Ectodermal cell (in vitro differentiated cells): ENCODE measurements around the gene CSNK1G1.
"Not testable (repeated sequence)": the region's sequence is repeated elsewhere in the genome, so short reads cannot be mapped to it uniquely, and the experiment has no call there.

ENCODE experiments used
- H3K27ac ChIP-seq: 2 replicates; pipeline ENCODE4 v1.7.0; 2013; ENCODE audit warnings: mild to moderate bottlenecking, low read depth, low read length; ENCODE audit not compliant: insufficient read depth, poor library complexity, severe bottlenecking
- H3K27me3 ChIP-seq: 2 replicates; pipeline ENCODE4 v1.7.0; 2013; ENCODE audit warnings: mild to moderate bottlenecking, low read length; ENCODE audit not compliant: insufficient read depth, control insufficient read depth, poor library complexity, severe bottlenecking
- H3K36me3 ChIP-seq: one replicate; pipeline ENCODE4 v1.7.0; 2013; ENCODE audit warnings: low read length; ENCODE audit not compliant: control insufficient read depth, insufficient read depth
- H3K4me1 ChIP-seq: one replicate; pipeline ENCODE4 v1.7.0; 2013; ENCODE audit warnings: low read length; ENCODE audit not compliant: control insufficient read depth, insufficient read depth
- H3K4me3 ChIP-seq: 2 replicates; pipeline ENCODE4 v1.7.0; 2013; ENCODE audit warnings: low read depth, low read length, control low read depth; ENCODE audit not compliant: insufficient read depth
- H3K9me3 ChIP-seq: 2 replicates; pipeline ENCODE4 v1.7.0; 2013; ENCODE audit warnings: mild to moderate bottlenecking, low read length, moderate library complexity; ENCODE audit not compliant: control insufficient read depth
- WGBS, 2 experiments: methylation state at CpG; one replicate each; pipeline ENCODE4 v1.1.7; 2013; ENCODE audit warnings: missing lambda C conversion rate in 2 of 2; 5-methylcytosine and 5-hydroxymethylcytosine counted together

The CSNK1G1 gene

DNA sequence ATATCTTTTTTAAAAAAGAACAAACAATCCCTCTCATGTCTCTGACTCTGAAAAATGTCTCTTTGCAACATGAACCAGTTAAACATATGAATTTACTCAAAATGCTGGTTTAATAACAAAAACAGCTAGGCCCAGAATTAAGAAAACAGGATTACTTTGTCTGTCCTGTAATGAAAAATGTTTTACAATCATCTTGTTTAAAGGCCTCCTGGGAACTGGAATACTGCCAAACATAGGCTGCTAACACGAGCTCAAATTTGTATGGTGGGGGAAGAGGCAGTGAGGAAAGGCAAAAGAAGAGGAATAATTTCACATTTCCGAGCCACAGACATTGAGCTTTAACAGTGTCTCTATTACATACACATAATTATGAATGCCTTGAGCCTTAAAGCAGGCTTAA lies 131.5 kb downstream of the CSNK1G1 start:
- WGBS, 2 experiments = 77 to 81% methylated on average over 2 of the region's 2 CpGs
- Histone ChIP-seq H3K36me3 (no peaks in the 10 kb centered on the region), H3K4me3 (no peak overlapping the region), H3K9me3 (no peaks in the 10 kb centered on the region), H3K4me1 (no peaks in the 10 kb centered on the region), H3K27ac (no peak overlapping the region), H3K27me3 (no peaks in the 10 kb centered on the region)

DNA sequence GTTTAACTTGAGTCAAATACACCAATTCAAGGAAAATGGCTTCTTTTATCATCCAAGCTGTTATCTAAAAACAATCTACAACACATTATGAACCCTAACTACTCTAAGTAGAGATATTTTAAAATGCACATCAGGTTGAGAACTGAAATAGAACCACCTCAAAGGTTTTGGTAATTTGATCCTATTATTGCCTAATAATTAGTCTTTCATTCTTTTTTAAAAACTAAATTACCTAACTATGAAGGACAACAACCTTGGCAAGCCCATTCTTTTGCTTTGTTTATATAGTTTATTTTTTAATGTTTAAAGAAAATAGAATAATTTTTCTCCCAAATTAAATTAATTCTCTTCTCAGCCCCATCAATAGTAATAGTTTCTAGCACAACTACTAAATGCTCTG lies 132.1 kb downstream of the CSNK1G1 start:
- Histone ChIP-seq H3K4me1 (no peaks in the 10 kb centered on the region), H3K36me3 (no peaks in the 10 kb centered on the region), H3K27ac (no peak overlapping the region), H3K27me3 (no peaks in the 10 kb centered on the region), H3K9me3 (no peaks in the 10 kb centered on the region), H3K4me3 (no peak overlapping the region)

DNA sequence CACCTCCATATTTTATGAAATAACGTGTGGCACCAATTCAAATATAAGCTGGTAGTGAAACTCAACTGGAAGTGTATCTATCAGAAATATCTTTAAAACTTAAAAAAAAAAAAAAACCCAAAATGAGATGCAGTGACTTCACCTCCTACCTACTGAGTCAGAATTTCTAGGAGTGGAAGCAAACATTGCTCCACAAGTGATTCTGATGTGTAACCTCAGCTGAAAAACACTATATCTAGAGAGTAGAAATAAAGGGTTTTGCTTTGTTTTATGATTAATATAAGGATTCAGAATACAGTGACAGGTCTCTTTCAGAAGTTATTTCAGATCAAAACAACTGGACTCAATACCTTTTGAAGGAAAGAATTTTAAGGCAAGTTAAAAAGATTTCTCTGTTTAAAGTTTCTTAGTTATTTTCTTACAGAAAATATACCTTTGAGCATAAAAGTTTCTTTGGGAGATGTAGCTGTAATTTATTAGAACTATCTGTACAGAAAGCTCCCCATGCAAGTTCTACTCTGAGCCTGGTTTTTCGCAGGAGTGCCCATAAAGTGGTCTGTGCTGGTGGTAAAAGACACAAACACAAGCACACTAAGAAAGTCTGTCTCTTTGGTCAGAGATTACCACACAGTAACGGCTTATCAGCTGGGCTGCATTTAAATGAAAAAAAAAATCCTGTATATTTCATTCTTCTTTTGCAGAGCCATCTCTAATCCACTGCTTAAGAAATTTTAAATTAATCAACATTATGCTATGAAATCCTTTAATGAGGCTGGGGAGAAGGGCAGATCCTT lies 133.2 kb downstream of the CSNK1G1 start:
- H3K36me3 ChIP-seq = no peaks in the 10 kb centered on the region
- no peaks in the 10 kb centered on the region for H3K4me1 ChIP-seq
- no peak overlapping the region for H3K27ac ChIP-seq
- 87% methylated on average over 2 to 3 of the region's 3 CpGs for WGBS, 2 experiments
- H3K4me3 ChIP-seq = no peak overlapping the region
- no peaks in the 10 kb centered on the region for H3K9me3 ChIP-seq
- H3K27me3 ChIP-seq = no peaks in the 10 kb centered on the region

DNA sequence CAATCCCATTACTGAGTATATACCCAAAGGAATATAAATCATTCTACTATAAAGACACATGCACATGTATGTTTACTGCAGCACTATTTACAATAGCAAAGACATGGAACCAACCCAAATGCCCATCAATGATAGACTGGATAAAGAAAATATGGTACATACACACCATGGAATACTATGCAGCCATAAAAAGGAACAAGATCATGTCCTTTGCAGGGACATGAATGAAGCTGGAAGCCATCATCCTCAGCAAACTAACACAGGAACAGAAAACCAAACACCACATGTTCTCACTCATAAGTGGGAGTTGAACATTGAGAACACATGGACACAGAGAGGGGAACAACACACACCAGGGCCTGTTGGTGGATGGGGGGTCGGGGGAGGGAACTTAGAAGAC lies 134.1 kb downstream of the CSNK1G1 start:
- H3K9me3 ChIP-seq, H3K36me3 ChIP-seq, H3K27ac ChIP-seq, H3K4me3 ChIP-seq, H3K27me3 ChIP-seq, H3K4me1 ChIP-seq: not testable (repeated sequence)
- 82 to 100% methylated on average over 1 of the region's 1 CpG for WGBS, 2 experiments

DNA sequence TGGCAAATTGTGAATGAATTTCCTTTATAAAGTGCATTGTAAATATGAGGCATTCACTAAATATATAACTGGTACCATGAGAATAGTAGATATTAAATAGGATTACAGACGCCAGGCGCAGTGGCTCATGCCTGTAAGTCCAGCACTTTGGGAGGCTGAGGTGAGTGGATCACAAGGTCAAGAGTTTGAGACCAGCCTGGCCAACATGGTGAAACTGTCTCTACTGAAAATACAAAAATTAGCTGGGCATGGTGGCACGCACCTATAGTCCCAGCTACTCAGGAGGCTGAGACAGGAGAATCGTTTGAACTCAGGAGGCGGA lies 138.6 kb downstream of the CSNK1G1 start:
- not testable (repeated sequence) for H3K36me3 ChIP-seq, H3K4me3 ChIP-seq
- WGBS, 2 experiments = 94 to 95% methylated on average over 5 of the region's 5 CpGs

DNA sequence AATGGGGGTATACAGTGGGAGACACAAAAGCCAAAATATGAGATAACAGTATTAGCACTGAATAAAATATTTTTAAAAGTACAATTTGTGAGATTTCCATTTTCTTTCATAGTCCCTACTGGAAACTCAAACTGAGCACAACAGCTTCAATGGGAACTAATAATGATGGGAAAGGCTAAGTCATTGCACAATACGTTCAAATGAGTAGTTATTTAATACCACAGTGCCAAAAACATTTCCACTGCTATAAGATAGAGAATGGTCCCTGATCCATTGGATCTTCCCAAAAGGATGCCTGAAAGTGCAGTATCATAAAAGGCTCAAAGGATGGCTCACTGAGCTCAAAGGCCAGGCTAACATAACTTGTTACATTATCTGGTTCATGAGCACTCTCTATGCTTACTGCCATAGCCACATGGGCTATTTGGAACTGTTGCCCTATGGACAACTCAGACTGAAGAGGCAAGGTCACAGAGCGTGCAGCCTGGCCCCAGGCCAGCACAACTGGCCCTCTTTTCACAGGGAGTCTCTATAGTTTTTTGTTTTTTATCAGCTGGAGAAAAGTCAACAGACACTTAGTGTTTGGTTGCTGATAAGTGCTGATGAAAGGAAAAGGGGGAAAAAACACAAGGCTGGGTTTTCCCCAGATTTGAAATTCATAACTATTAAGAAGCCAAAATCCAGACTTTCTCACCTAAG lies 139.1 kb downstream of the CSNK1G1 start:
- Histone ChIP-seq H3K9me3 (no peaks in the 10 kb centered on the region), H3K27ac (no peak overlapping the region), H3K36me3 (no peaks in the 10 kb centered on the region), H3K4me1 (no peaks in the 10 kb centered on the region), H3K4me3 (no peak overlapping the region), H3K27me3 (no peaks in the 10 kb centered on the region)
- WGBS, 2 experiments = 96 to 98% methylated on average over 2 of the region's 2 CpGs

More for the DNA sequence above, 138.6 kb downstream of the CSNK1G1 start:
- H3K4me1 ChIP-seq, H3K9me3 ChIP-seq, H3K27me3 ChIP-seq, H3K27ac ChIP-seq: not testable (repeated sequence)

DNA sequence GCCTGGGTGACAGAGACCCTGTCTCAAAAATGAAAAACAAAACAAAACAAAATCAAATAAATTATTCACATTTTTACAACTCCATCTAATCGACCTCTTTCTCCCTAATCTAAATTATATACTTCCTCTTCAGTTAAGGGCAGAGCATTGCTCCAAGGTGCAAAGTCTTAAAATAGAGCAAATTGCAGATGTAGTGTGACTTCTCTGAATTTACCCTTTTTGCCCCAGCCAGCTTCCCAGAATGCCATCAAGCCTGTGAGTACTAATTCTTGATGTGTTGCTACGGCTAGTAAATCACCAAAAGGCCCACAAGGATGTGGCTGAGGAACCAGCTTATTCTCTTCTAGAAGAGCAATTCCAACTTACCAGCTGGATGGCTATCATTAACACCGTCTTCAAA lies 139.8 kb downstream of the CSNK1G1 start:
- Histone ChIP-seq H3K36me3 (no peaks in the 10 kb centered on the region), H3K4me1 (no peaks in the 10 kb centered on the region), H3K4me3 (no peak overlapping the region), H3K27me3 (no peaks in the 10 kb centered on the region), H3K9me3 (no peaks in the 10 kb centered on the region), H3K27ac (no peak overlapping the region)
- WGBS, 2 experiments = 91 to 94% methylated on average over 3 of the region's 3 CpGs

DNA sequence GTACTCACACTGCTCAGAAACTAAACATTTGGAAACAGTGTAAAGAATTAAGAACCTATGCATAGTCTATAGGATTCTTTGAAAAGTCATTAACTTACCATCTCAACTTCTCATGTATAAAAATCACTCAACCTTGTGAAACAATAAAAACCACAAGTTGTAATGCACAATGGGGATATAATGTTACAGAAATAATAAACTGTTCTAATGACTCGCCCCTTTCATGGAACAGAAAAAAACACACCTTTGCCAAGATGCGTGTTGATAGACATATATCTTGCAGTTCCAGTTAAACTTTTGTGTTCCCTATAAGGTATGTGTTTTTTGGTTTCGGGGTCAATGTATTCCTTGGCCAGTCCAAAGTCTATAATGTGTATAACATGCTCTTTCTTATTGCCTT lies 142.3 kb downstream of the CSNK1G1 start:
- Histone ChIP-seq H3K27me3 (no peaks in the 10 kb centered on the region), H3K4me1 (no peaks in the 10 kb centered on the region), H3K36me3 (no peaks in the 10 kb centered on the region), H3K4me3 (no peak overlapping the region), H3K27ac (no peak overlapping the region), H3K9me3 (no peaks in the 10 kb centered on the region)
- WGBS, 2 experiments = 94 to 97% methylated on average over 3 of the region's 3 CpGs

DNA sequence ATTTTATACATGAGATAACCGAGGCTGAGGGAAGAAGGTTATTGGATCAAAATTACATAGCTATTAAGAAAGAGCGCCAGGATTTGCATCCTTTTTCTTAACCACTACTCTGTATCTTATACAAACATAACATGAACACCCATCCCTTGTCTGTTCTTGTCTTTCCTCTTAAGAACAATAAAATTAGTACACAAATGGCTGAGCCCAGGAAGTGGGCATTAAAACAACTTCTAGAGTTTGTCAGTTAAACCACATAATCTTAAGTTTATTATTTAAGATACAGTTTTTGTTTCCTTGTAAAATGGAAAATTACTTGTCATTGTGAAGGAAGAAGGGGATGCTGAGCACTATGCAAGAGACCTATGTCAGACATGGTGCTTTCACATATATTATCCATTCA lies 144.3 kb downstream of the CSNK1G1 start:
- no peaks in the 10 kb centered on the region for H3K36me3 ChIP-seq
- H3K4me1 ChIP-seq = no peaks in the 10 kb centered on the region
- no peak overlapping the region for H3K4me3 ChIP-seq
- no peaks in the 10 kb centered on the region for H3K27me3 ChIP-seq
- WGBS, 2 experiments = 86 to 91% methylated on average over 2 of the region's 2 CpGs
- H3K9me3 ChIP-seq = no peaks in the 10 kb centered on the region
- H3K27ac ChIP-seq = no peak overlapping the region

DNA sequence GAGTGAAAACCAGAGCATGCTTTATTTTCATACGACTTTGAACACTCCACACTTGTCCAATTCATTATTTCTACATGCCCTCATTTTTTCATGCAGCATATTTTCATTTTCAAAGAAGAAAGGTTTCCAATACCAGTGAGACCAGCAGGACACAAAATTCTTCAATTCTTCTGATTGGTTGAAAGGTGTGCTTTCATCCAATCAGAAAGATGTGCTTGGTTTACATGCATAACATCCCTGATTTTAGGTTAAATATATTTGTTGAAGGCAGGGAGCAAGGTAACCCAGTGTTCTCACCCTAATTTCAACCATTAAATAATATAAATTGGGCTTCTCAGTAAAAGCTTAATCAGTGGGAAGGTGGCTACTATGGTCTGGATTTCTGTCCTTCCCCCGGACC lies 145.6 kb downstream of the CSNK1G1 start:
- H3K27ac ChIP-seq = peak overlapping the region; percentile 26
- no peaks in the 10 kb centered on the region for H3K36me3 ChIP-seq
- 85 to 91% methylated on average over 2 of the region's 2 CpGs for WGBS, 2 experiments

More for the DNA sequence above, 145.6 kb downstream of the CSNK1G1 start:
- Histone ChIP-seq H3K9me3 (no peaks in the 10 kb centered on the region), H3K4me3 (no peak overlapping the region), H3K27me3 (no peaks in the 10 kb centered on the region), H3K4me1 (no peaks in the 10 kb centered on the region)
